ENCODE measurements around the gene RIMBP3C.
"Not testable (repeated sequence)": the region's sequence is repeated elsewhere in the genome, so short reads cannot be mapped to it uniquely, and the experiment has no call there.

The RIMBP3C gene

GRCh38 chr22:21551361-21551760, at the start of gene RIMBP3C:
RIMBP3C (minus strand) TSS chr22:21551461; CDS start chr22:21550976, 485 bp downstream.
- not testable (repeated sequence) for H3K27me3 Mint-ChIP-seq; ATAC-seq (replicated peaks; ENCODE audit: extremely low read depth, poor library complexity, severe bottlenecking); H3K4me1 Mint-ChIP-seq; DNase-seq (ENCODE audit: low spot score in 2 of 2); H3K36me3 Mint-ChIP-seq (ENCODE audit: insufficient read depth); H3K27ac Mint-ChIP-seq (ENCODE audit: low read depth); H3K9me3 Mint-ChIP-seq; H3K4me3 Mint-ChIP-seq

GRCh38 chr22:21599053-21599893, 48.0 kb upstream of the RIMBP3C start:
- Mint-ChIP-seq H3K27me3 (no peaks in the 10 kb centered on the region), H3K4me1 (peaks cover 51% of the 10 kb centered on the region), H3K36me3 (ENCODE audit: insufficient read depth) (peaks cover 44% of the 10 kb centered on the region), H3K9me3 (no peaks in the 10 kb centered on the region), H3K4me3 (no peak overlapping the region), H3K27ac (ENCODE audit: low read depth) (peak overlapping the region; percentile 32)
- ATAC-seq (replicated peaks; ENCODE audit: extremely low read depth, poor library complexity, severe bottlenecking) (no peak), DNase-seq (ENCODE audit: low spot score in 2 of 2) (no peak)

- peaks cover 61% of the 10 kb centered on the region for H3K4me1 Mint-ChIP-seq
- H3K4me3 Mint-ChIP-seq = no peak overlapping the region
- H3K36me3 Mint-ChIP-seq (ENCODE audit: insufficient read depth) = peaks cover 48% of the 10 kb centered on the region
- no peaks in the 10 kb centered on the region for H3K9me3 Mint-ChIP-seq
- no peaks in the 10 kb centered on the region for H3K27me3 Mint-ChIP-seq
- ATAC-seq (replicated peaks; ENCODE audit: extremely low read depth, poor library complexity, severe bottlenecking) (no peak), DNase-seq (ENCODE audit: low spot score in 2 of 2) (no peak)
- peak overlapping the region; percentile 36 for H3K27ac Mint-ChIP-seq (ENCODE audit: low read depth)
These were observed 47.0 kb upstream of the RIMBP3C start for GRCh38 chr22:21598302-21598701.

- H3K27me3 Mint-ChIP-seq; H3K9me3 Mint-ChIP-seq; DNase-seq (ENCODE audit: low spot score in 2 of 2); H3K4me3 Mint-ChIP-seq; H3K27ac Mint-ChIP-seq (ENCODE audit: low read depth); ATAC-seq (replicated peaks; ENCODE audit: extremely low read depth, poor library complexity, severe bottlenecking): not testable (repeated sequence)
- H3K4me1 Mint-ChIP-seq = peaks cover 62% of the 10 kb centered on the region
- peaks cover 48% of the 10 kb centered on the region for H3K36me3 Mint-ChIP-seq (ENCODE audit: insufficient read depth)
These were observed 45.3 kb upstream of the RIMBP3C start for GRCh38 chr22:21596356-21597135.

- Mint-ChIP-seq H3K27me3 (no peaks in the 10 kb centered on the region), H3K9me3 (no peaks in the 10 kb centered on the region), H3K36me3 (ENCODE audit: insufficient read depth) (peaks cover 50% of the 10 kb centered on the region), H3K27ac (ENCODE audit: low read depth) (peak overlapping the region; percentile 90), H3K4me1 (peaks cover 78% of the 10 kb centered on the region), H3K4me3 (no peak overlapping the region)
- no peak for DNase-seq (ENCODE audit: low spot score in 2 of 2)
- ATAC-seq (replicated peaks; ENCODE audit: extremely low read depth, poor library complexity, severe bottlenecking) = no peak
These were observed 43.7 kb upstream of the RIMBP3C start for GRCh38 chr22:21594865-21595452.

- peaks cover 46% of the 10 kb centered on the region for H3K36me3 Mint-ChIP-seq (ENCODE audit: insufficient read depth)
- peak overlapping the region; percentile 90 for H3K27ac Mint-ChIP-seq (ENCODE audit: low read depth)
- DNase-seq (ENCODE audit: low spot score in 2 of 2) (no peak), ATAC-seq (replicated peaks; ENCODE audit: extremely low read depth, poor library complexity, severe bottlenecking) (no peak)
- peaks cover 72% of the 10 kb centered on the region for H3K4me1 Mint-ChIP-seq
- no peaks in the 10 kb centered on the region for H3K9me3 Mint-ChIP-seq
- no peak overlapping the region for H3K4me3 Mint-ChIP-seq
- H3K27me3 Mint-ChIP-seq = no peaks in the 10 kb centered on the region
These were observed 42.4 kb upstream of the RIMBP3C start for GRCh38 chr22:21593406-21594232.

GRCh38 chr22:21592422-21592821, 41.2 kb upstream of the RIMBP3C start:
- ATAC-seq (replicated peaks; ENCODE audit: extremely low read depth, poor library complexity, severe bottlenecking) (no peak), DNase-seq (ENCODE audit: low spot score in 2 of 2) (no peak)
- H3K9me3 Mint-ChIP-seq = no peaks in the 10 kb centered on the region
- peaks cover 74% of the 10 kb centered on the region for H3K4me1 Mint-ChIP-seq
- peaks cover 38% of the 10 kb centered on the region for H3K36me3 Mint-ChIP-seq (ENCODE audit: insufficient read depth)
- H3K27ac Mint-ChIP-seq (ENCODE audit: low read depth) = no peak overlapping the region
- H3K4me3 Mint-ChIP-seq = no peak overlapping the region
- no peaks in the 10 kb centered on the region for H3K27me3 Mint-ChIP-seq

- Mint-ChIP-seq H3K4me1 (peaks cover 76% of the 10 kb centered on the region), H3K27ac (ENCODE audit: low read depth) (peak overlapping the region; percentile 83), H3K9me3 (no peaks in the 10 kb centered on the region), H3K27me3 (no peaks in the 10 kb centered on the region), H3K4me3 (peak overlapping the region; percentile 29), H3K36me3 (ENCODE audit: insufficient read depth) (peaks cover 36% of the 10 kb centered on the region)
- DNase-seq (ENCODE audit: low spot score in 2 of 2) = no peak
- no peak for ATAC-seq (replicated peaks; ENCODE audit: extremely low read depth, poor library complexity, severe bottlenecking)
These were observed 40.4 kb upstream of the RIMBP3C start for GRCh38 chr22:21591695-21592094.

- no peaks in the 10 kb centered on the region for H3K27me3 Mint-ChIP-seq
- H3K9me3 Mint-ChIP-seq = no peaks in the 10 kb centered on the region
- H3K4me1 Mint-ChIP-seq = peaks cover 72% of the 10 kb centered on the region
- DNase-seq (ENCODE audit: low spot score in 2 of 2) (no peak), ATAC-seq (replicated peaks; ENCODE audit: extremely low read depth, poor library complexity, severe bottlenecking) (no peak)
- H3K36me3 Mint-ChIP-seq (ENCODE audit: insufficient read depth) = peaks cover 29% of the 10 kb centered on the region
- peak overlapping the region; percentile 29 for H3K4me3 Mint-ChIP-seq
- peak overlapping the region; percentile 83 for H3K27ac Mint-ChIP-seq (ENCODE audit: low read depth)
These were observed 39.8 kb upstream of the RIMBP3C start for GRCh38 chr22:21590809-21591641.

GRCh38 chr22:21589396-21589795, 38.1 kb upstream of the RIMBP3C start:
- no peak for ATAC-seq (replicated peaks; ENCODE audit: extremely low read depth, poor library complexity, severe bottlenecking)
- Mint-ChIP-seq H3K27me3 (no peaks in the 10 kb centered on the region), H3K4me3 (peak overlapping the region; percentile 28), H3K4me1 (peaks cover 65% of the 10 kb centered on the region), H3K9me3 (no peaks in the 10 kb centered on the region), H3K36me3 (ENCODE audit: insufficient read depth) (peaks cover 22% of the 10 kb centered on the region), H3K27ac (ENCODE audit: low read depth) (peak overlapping the region; percentile 83)
- DNase-seq (ENCODE audit: low spot score in 2 of 2) = no peak

GRCh38 chr22:21587803-21588611, 36.7 kb upstream of the RIMBP3C start:
- ATAC-seq (replicated peaks; ENCODE audit: extremely low read depth, poor library complexity, severe bottlenecking) (peak; percentile 68), DNase-seq (ENCODE audit: low spot score in 2 of 2) (no peak)
- no peaks in the 10 kb centered on the region for H3K27me3 Mint-ChIP-seq
- peaks cover 17% of the 10 kb centered on the region for H3K36me3 Mint-ChIP-seq (ENCODE audit: insufficient read depth)
- H3K4me1 Mint-ChIP-seq = peaks cover 58% of the 10 kb centered on the region
- no peaks in the 10 kb centered on the region for H3K9me3 Mint-ChIP-seq
- peak overlapping the region; percentile 48 for H3K4me3 Mint-ChIP-seq
- peak overlapping the region; percentile 54 for H3K27ac Mint-ChIP-seq (ENCODE audit: low read depth)

All from central memory CD8-positive, alpha-beta T cell (primary cell).